ENCODE results near the gene SCYGR4. TPM values are rescaled to one million over a fixed set of nuclear protein-coding genes. Genes with fewer than 3 reads are reported as not detected.
"Not testable (repeated sequence)": the region's sequence is repeated elsewhere in the genome, so short reads cannot be mapped to it uniquely, and the experiment has no call there.

The SCYGR4 gene
- polyA plus RNA-seq, 1 experiment = not detected

- Histone ChIP-seq H3K9me3 (ENCODE audit: control insufficient read depth, insufficient read depth, low read length) (no peaks in the 10 kb centered on the region), H3K27me3 (ENCODE audit: control insufficient read depth, insufficient read depth, low read length) (no peaks in the 10 kb centered on the region), H3K4me3 (ENCODE audit: low read depth, low read length) (no peak overlapping the region), H3K27ac (ENCODE audit: low read depth, low read length) (no peak overlapping the region)
- ChIA-PET CTCF (no interaction called here), POLR2A (no interaction called here)
- no peak for TF ChIP-seq CTCF (IDR thresholded peaks at IDR 0.05; ENCODE audit: low read depth, low read length)
- DNase-seq (ENCODE audit: low read depth, low spot score) = no peak
These were observed 21.5 kb upstream of the SCYGR4 start for GRCh38 chr2:227595797-227596196.

GRCh38 chr2:227597036-227597435 is 20.3 kb upstream of the SCYGR4 start:
- H3K27ac ChIP-seq (ENCODE audit: low read depth, low read length) = no peak overlapping the region
- TF ChIP-seq CTCF (IDR thresholded peaks at IDR 0.05; ENCODE audit: low read depth, low read length) = no peak
- H3K27me3 ChIP-seq (ENCODE audit: control insufficient read depth, insufficient read depth, low read length) = no peaks in the 10 kb centered on the region
- no peak overlapping the region for H3K4me3 ChIP-seq (ENCODE audit: low read depth, low read length)
- CTCF ChIA-PET = no interaction called here
- POLR2A ChIA-PET = no interaction called here
- DNase-seq (ENCODE audit: low read depth, low spot score) = no peak
- no peaks in the 10 kb centered on the region for H3K9me3 ChIP-seq (ENCODE audit: control insufficient read depth, insufficient read depth, low read length)

- no peak overlapping the region for H3K27ac ChIP-seq (ENCODE audit: low read depth, low read length)
- no peak overlapping the region for H3K4me3 ChIP-seq (ENCODE audit: low read depth, low read length)
- CTCF ChIA-PET = no interaction called here
- no peaks in the 10 kb centered on the region for H3K27me3 ChIP-seq (ENCODE audit: control insufficient read depth, insufficient read depth, low read length)
- TF ChIP-seq CTCF (IDR thresholded peaks at IDR 0.05; ENCODE audit: low read depth, low read length) = no peak
- DNase-seq (ENCODE audit: low read depth, low spot score) = no peak
- POLR2A ChIA-PET = no interaction called here
- no peaks in the 10 kb centered on the region for H3K9me3 ChIP-seq (ENCODE audit: control insufficient read depth, insufficient read depth, low read length)
These were observed 19.3 kb upstream of the SCYGR4 start for GRCh38 chr2:227597998-227598397.

GRCh38 chr2:227598835-227599503 is 18.3 kb upstream of the SCYGR4 start, which contains the start of gene SCYGR2:
TSS of gene SCYGR2 (plus strand) at chr2:227598893. CDS start at chr2:227598893, 0 bp downstream.
- POLR2A ChIA-PET = interaction anchor here (0.7 kb wide), 1 partner anchor 29 kb away, joined by 4 read pairs; no protein-coding TSS in a partner anchor
- H3K9me3 ChIP-seq (ENCODE audit: control insufficient read depth, insufficient read depth, low read length); H3K27me3 ChIP-seq (ENCODE audit: control insufficient read depth, insufficient read depth, low read length); DNase-seq (ENCODE audit: low read depth, low spot score); CTCF ChIA-PET; H3K4me3 ChIP-seq (ENCODE audit: low read depth, low read length); H3K27ac ChIP-seq (ENCODE audit: low read depth, low read length): not testable (repeated sequence)

GRCh38 chr2:227602358-227602757 is 14.9 kb upstream of the SCYGR4 start:
- H3K27ac ChIP-seq (ENCODE audit: low read depth, low read length) = no peak overlapping the region
- no peak for TF ChIP-seq CTCF (IDR thresholded peaks at IDR 0.05; ENCODE audit: low read depth, low read length)
- no peaks in the 10 kb centered on the region for H3K27me3 ChIP-seq (ENCODE audit: control insufficient read depth, insufficient read depth, low read length)
- no peaks in the 10 kb centered on the region for H3K9me3 ChIP-seq (ENCODE audit: control insufficient read depth, insufficient read depth, low read length)
- no peak overlapping the region for H3K4me3 ChIP-seq (ENCODE audit: low read depth, low read length)
- DNase-seq (ENCODE audit: low read depth, low spot score) = no peak
- CTCF ChIA-PET = no interaction called here
- POLR2A ChIA-PET = no interaction called here
